ENCODE data around the gene SFT2D3. TPM values are rescaled to one million over a fixed set of nuclear protein-coding genes. Genes with fewer than 3 reads are reported as not detected.

Gene SFT2D3
- total RNA-seq, 1 experiment from 2014 or later, result 4.7 TPM

DNA sequence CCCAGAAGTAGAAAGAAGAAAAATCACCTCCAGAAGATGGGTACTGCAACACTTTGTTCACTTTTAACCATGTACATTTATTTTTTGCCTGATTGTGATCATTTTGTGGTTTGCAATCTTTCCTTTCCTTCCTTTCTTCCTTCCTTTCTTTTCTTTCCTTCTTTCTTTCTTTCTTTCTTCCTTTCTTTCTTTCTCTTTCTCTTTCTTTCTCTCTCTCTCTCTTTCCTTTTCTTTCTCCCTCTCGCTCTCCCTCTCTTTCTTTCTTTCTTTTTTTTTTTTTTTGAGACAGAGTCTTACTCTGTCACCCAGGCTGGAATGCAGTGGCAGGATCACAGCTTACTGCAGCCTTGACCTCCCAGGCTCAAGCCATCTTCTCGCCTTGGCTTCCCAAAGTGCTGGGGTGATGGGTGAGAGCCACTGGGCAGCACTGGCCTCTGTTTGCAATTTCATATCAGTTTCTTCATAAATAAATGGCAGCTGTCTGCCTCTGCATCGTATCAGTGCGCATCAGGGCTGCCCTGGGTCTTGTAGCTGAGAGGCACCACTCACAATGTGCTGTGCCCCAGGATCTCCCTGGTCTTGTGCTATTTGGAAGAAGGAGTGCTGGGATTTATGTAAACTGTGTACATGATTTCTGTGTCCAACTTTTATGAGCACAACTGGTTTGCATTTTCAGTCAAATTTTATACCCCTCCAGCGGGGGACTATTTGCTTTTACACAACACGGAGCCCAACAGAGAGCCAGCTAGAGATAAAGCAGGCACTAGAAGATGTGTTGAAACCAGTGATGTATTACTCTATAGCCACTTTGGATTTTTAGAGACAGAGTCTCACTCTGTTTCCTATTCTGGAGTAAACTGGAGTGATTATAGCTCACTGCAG lies 19.1 kb upstream of the SFT2D3 start:
- H3K4me2 ChIP-seq (ENCODE audit: insufficient read depth, insufficient read length, low read length), result no peak overlapping the region
- peaks cover 6 to 13% of the 10 kb centered on the region in 2 experiments for H3K4me1 Mint-ChIP-seq
- no CpG with 5 or more reads among the region's 6 CpGs for WGBS (ENCODE audit: extremely low coverage, insufficient read length, low lambda C conversion rate)
- no peak overlapping the region for H2BK120ac ChIP-seq (ENCODE audit: low read depth, low read length, poor library complexity, severe bottlenecking)
- no peak overlapping the region for H3K56ac ChIP-seq (ENCODE audit: insufficient read length, low read depth, low read length)
- no peaks in the 10 kb centered on the region for H3K23me2 ChIP-seq (ENCODE audit: insufficient read length, low read depth, low read length, poor library complexity, severe bottlenecking)
- H3K9me3 ChIP-seq (ENCODE audit: control insufficient read depth, low read depth, low read length), result no peaks in the 10 kb centered on the region
- H3K9ac ChIP-seq (ENCODE audit: extremely low read depth, insufficient read length, low read length), result no peak overlapping the region
- peaks cover 31% of the 10 kb centered on the region for H3K27me3 Mint-ChIP-seq (ENCODE audit: low read depth)
- no peak overlapping the region for H3K23ac ChIP-seq (ENCODE audit: insufficient read length, low read depth, low read length)
- TF ChIP-seq, protein P1, sequence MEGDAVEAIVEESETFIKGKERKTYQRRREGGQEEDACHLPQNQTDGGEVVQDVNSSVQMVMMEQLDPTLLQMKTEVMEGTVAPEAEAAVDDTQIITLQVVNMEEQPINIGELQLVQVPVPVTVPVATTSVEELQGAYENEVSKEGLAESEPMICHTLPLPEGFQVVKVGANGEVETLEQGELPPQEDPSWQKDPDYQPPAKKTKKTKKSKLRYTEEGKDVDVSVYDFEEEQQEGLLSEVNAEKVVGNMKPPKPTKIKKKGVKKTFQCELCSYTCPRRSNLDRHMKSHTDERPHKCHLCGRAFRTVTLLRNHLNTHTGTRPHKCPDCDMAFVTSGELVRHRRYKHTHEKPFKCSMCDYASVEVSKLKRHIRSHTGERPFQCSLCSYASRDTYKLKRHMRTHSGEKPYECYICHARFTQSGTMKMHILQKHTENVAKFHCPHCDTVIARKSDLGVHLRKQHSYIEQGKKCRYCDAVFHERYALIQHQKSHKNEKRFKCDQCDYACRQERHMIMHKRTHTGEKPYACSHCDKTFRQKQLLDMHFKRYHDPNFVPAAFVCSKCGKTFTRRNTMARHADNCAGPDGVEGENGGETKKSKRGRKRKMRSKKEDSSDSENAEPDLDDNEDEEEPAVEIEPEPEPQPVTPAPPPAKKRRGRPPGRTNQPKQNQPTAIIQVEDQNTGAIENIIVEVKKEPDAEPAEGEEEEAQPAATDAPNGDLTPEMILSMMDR (conservative IDR thresholded peaks at IDR 0.05), result no peak
- no peak overlapping the region for H3K14ac ChIP-seq (ENCODE audit: insufficient read depth, low read length)
- no peak overlapping the region for H4K8ac ChIP-seq (replicated peaks; ENCODE audit: insufficient read length, low read depth, low read length)
- no peak for DNase-seq
- H3K79me2 ChIP-seq (ENCODE audit: insufficient read depth, low read length), result no peaks in the 10 kb centered on the region
- H4K91ac ChIP-seq (ENCODE audit: insufficient read length, low read depth, low read length), result no peak overlapping the region
- H2AK5ac ChIP-seq (ENCODE audit: insufficient read length, low read length), result no peak overlapping the region
- no peaks in the 10 kb centered on the region for H4K20me1 ChIP-seq (ENCODE audit: control insufficient read depth, insufficient read depth, insufficient read length)
- no peak overlapping the region for H3K27ac Mint-ChIP-seq
- H2BK5ac ChIP-seq (ENCODE audit: insufficient read length, low read length), result no peak overlapping the region
- H3K27me3 ChIP-seq (ENCODE audit: insufficient read depth, low read length), result no peaks in the 10 kb centered on the region
- H3K27ac ChIP-seq (ENCODE audit: insufficient read length, low read depth, low read length), result no peak overlapping the region
- H3K4me1 ChIP-seq (ENCODE audit: insufficient read depth, low read length), result no peaks in the 10 kb centered on the region; the same call in 1 of the 2 replicates
- H2AFZ ChIP-seq (ENCODE audit: low read length), result no peak overlapping the region
- H2BK20ac ChIP-seq (ENCODE audit: low read depth, low read length, poor library complexity, severe bottlenecking), result no peak overlapping the region
- H4K5ac ChIP-seq (ENCODE audit: insufficient read length, low read depth, low read length), result no peak overlapping the region
- no peak overlapping the region for H3K4me3 Mint-ChIP-seq
- no peak overlapping the region for H3T11ph ChIP-seq (ENCODE audit: low read length)
- H3K9me3 Mint-ChIP-seq, result no peaks in the 10 kb centered on the region
- H2BK12ac ChIP-seq (ENCODE audit: insufficient read length, low read depth, low read length), result no peak overlapping the region
- H3K18ac ChIP-seq (ENCODE audit: insufficient read length, low read depth, low read length), result no peak overlapping the region
- no peaks in the 10 kb centered on the region for H3K36me3 Mint-ChIP-seq (ENCODE audit: insufficient read depth in 1 of 3, low read depth in 3 of 3)
- H3K4ac ChIP-seq (ENCODE audit: low read depth, low read length), result no peak overlapping the region
- no peaks in the 10 kb centered on the region for H3K79me1 ChIP-seq (ENCODE audit: insufficient read depth, low read depth, low read length, poor library complexity, severe bottlenecking)
- no peak overlapping the region for H2BK15ac ChIP-seq (ENCODE audit: low read depth, low read length)

Data from H9 (cell line).